Globus pallidus (tissue), 1 donor: Measurements from ENCODE around the gene MOK.
A peak's percentile ranks its signal among the peaks of the same experiment; 100 is the strongest.
"Not testable (repeated sequence)": the region's sequence is repeated elsewhere in the genome, so short reads cannot be mapped to it uniquely, and the experiment has no call there.

Experiments used
- DNase-seq: peaks from one replicate; pipeline ENCODE4 v3.0.0-alpha.2; 2015; ENCODE audit warnings: low spot score

Gene MOK

DNA sequence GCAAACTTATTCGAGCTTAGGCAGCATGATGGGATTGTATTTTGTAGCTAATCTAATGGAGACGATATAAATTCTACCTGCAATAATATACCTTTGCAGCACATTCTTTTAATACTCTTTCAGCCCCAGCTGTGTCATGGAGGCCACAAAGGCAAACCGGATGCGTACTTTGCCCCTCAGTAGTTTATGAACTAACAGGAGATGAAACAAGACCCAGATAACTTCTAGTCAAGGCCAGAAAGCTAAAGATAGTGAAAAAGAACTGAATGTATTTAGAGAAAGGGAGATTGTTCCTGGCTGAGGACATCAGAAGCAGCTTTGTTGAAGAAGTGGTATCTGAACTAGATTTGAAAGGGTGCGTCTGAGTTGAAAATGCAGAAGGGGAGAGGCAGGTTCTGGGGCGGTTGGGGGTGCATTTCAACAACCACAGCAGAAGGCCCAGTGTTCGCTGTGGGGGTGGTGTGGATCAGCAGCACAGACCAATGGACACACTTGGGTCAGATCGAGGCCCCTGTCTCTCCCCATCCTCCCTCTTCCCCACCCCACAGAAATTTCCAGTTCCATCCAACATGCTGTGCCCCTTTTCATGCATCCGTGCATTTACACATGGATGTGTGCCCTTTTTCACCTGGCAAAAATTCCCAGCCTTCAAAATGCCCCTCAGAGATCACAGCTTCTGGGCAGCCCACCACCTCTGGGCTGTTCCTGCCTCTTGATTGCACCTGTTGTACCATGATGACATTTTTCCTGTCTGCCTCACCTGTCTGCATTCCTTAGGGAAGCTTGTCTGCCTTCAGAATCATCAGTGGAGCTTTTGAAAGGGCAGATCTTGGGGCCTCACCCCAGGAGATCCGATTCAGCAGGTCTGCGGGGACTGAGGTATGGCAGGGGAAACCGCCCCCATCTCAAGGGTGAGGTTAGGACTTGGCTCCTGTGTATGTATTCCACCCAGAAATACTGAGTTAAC is 16.8 kb upstream of the MOK start:
- DNase-seq, result no peak

- no peak for DNase-seq
These were observed 15.9 kb upstream of the MOK start for GRCh38 chr14:102320671-102321455.

GRCh38 chr14:102320033-102320660 is 15.2 kb upstream of the MOK start:
- peak; percentile 48 for DNase-seq

DNA sequence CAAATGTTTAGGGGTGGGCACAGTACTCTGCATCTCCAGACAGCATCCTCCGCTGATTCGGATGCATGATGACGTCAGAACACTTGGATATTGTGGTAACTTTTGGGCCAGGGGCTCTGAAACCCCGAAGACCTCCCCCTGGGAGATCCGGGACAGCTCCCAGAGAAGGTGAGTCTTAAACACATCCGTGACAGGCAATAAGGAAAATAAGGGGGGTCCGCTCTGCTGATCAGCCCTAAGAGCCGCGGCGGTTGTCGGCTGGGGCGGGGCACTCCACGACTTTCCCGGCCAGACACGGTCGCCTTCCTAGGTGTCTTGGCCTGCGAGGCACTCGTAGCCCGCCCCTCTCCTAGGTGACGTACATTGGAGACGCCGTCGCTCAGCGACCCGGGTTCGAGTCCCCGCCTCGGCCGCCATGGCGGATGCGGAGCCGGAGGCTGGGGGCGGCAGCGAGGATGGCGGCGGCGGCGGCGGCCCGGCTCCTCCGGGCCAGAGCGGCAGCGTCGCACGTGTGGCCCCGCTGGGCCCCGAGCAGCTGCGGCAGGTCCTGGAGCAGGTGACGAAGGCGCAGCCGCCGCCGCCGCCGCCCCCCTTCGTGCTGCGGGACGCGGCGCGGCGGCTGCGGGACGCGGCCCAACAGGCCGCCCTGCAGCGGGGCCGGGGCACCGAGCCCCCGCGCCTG is 14.5 kb upstream of the MOK start, which contains the start of gene ZNF839:
ZNF839 (plus strand) TSS at position 396 of the 682 bp plus-strand sequence; CDS start at position 416, 20 bp downstream.
- DNase-seq, result peak; percentile 80

GRCh38 chr14:102318781-102319276 is 13.9 kb upstream of the MOK start:
- DNase-seq, result no peak

GRCh38 chr14:102317564-102318248 is 12.7 kb upstream of the MOK start:
- peak; percentile 55 for DNase-seq

DNA sequence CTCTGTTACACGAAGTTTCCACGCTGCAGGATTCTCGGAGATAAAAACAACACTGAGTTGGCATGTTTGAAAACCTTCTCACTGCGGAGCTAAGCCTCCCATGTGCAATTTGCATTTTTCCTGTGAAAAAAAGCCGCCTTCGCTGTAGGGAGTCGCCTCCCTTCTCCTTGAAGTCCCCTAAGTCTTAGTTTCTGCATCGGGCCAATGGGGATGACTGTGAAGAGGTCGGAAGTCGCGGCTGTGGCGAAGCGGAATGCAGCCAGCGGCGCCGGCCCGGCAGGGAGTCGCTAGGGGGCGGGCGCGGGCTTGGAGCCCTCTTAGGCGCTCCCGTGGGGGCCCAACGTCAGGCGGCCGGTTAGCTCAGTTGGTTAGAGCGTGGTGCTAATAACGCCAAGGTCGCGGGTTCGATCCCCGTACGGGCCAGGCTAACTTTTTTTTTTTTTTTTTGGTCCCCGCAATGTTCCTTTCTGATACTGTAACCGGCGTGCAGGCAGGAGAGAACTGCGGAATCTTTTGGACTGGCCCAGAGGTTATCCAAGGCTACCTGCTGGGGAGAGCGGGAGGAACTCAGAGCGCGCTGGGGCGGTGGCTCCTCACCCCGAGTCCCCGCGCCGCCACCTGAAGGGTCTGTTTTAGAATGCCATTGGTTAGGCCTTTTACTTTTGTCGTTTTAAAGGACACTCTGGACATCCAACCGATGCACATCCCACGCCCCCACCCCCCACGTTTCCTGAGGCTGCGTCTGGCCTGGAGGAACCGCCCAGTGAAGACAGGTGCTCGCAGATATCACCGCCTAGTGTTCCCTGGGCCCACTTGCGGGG is 12.0 kb upstream of the MOK start:
- DNase-seq, result peak; percentile 91

GRCh38 chr14:102316338-102316742 is 11.4 kb upstream of the MOK start:
- no peak for DNase-seq

- no peak for DNase-seq
These were observed 10.2 kb upstream of the MOK start for GRCh38 chr14:102315121-102315520.

- peak; percentile 88 for DNase-seq
These were observed 9.5 kb upstream of the MOK start for GRCh38 chr14:102314242-102315011.

GRCh38 chr14:102303664-102304063 is 1.3 kb downstream of the MOK start:
- no peak for DNase-seq

DNA sequence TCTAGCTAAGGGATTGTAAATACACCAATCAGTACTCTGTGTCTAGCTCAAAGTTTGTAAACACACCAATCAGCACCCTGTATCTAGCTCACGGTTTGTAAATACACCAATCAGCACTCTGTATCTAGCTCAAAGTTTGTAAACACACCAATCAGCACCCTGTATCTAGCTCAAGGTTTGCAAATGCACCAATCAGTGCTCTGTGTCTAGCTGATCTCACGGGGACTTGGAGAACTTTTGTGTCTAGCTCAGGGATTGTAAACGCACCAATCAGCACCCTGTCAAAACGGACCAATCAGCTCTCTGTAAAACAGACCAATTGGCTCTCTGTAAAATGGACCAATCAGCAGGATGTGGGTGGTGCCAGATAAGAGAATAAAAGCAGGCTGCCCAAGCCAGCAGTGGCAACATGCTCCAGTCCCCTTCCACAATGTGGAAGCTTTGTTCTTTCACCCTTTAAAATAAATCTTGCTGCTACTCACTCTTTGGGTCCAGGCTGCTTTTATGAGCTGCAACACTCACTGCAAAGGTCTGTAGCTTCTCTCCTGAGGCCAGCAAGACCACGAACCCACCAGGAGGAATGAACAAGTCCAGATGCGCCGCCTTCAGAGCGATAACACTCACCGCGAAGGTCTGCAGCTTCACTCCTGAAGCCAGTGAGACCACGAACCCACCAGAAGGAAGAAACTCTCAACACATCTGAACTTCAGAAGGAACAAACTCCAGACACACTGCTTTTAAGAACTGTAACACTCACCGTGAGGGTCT is 6.5 kb downstream of the MOK start:
- DNase-seq, result not testable (repeated sequence)

GRCh38 chr14:102297436-102298170 is 7.4 kb downstream of the MOK start:
- DNase-seq, result no peak

GRCh38 chr14:102295270-102295669 is 9.7 kb downstream of the MOK start:
- DNase-seq, result peak; percentile 24

- DNase-seq, result no peak
These were observed 11.2 kb downstream of the MOK start for GRCh38 chr14:102293781-102294180.

- DNase-seq, result no peak
These were observed 12.5 kb downstream of the MOK start for GRCh38 chr14:102292441-102292840.

- no peak for DNase-seq
These were observed 16.8 kb downstream of the MOK start for GRCh38 chr14:102288139-102288538.

DNA sequence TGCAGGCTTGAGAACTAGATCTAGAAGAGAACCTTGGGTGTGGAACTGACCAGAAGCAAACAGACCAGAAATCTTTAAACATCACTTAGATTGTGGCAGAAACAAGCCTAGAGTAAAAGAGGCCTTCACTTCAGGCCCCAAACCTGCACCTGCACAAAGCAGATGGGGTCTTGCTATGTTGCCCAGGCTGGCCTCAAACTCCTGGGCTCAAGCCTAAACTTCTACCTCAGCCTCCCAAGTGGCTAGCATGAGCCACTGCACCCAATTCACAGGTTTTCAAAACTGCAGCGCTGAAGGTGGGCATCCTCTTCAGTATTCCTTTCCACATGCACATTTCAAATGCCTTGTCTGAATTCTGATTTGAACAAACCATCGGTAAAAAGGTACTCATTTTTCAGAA is 19.9 kb downstream of the MOK start:
- DNase-seq, result no peak
